GM12875 (cell line): ENCODE results near the gene CFL2.

Experiments
- H3K4me3 ChIP-seq: one replicate; pipeline ENCODE4 v1.5.1; 2011; ENCODE audit warnings: low read depth, low read length, control low read depth
- TF ChIP-seq, protein P1 (sequence below): IDR thresholded peaks from 2 replicates; pipeline ENCODE4 v1.5.1; 2011; ENCODE audit warnings: low read depth, mild to moderate bottlenecking, control low read depth, inconsistent platforms, low read length, moderate library complexity, borderline replicate concordance; ENCODE audit not compliant: insufficient read depth

Gene CFL2

DNA sequence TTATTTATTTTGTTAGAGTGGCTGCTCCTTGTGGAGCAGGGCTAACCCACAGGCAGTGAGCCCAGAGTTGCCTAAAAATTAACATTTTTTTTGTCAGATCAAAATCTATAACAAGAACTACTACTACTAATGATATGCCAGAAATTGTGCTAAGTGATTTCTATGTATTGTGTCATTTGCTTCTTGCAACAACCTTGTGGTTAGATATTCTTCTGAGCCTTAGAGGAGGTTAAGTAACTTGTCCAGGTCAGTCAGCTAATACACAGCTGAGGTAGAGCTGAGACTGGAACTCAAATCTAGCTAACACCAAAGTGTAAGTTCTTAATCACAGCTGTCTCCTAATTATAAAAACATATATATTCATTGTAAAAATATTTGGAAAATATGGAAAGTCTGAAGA lies 29.8 kb downstream of the CFL2 start:
- TF ChIP-seq, protein P1, sequence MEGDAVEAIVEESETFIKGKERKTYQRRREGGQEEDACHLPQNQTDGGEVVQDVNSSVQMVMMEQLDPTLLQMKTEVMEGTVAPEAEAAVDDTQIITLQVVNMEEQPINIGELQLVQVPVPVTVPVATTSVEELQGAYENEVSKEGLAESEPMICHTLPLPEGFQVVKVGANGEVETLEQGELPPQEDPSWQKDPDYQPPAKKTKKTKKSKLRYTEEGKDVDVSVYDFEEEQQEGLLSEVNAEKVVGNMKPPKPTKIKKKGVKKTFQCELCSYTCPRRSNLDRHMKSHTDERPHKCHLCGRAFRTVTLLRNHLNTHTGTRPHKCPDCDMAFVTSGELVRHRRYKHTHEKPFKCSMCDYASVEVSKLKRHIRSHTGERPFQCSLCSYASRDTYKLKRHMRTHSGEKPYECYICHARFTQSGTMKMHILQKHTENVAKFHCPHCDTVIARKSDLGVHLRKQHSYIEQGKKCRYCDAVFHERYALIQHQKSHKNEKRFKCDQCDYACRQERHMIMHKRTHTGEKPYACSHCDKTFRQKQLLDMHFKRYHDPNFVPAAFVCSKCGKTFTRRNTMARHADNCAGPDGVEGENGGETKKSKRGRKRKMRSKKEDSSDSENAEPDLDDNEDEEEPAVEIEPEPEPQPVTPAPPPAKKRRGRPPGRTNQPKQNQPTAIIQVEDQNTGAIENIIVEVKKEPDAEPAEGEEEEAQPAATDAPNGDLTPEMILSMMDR, result no peak
- H3K4me3 ChIP-seq, result no peak overlapping the region

DNA sequence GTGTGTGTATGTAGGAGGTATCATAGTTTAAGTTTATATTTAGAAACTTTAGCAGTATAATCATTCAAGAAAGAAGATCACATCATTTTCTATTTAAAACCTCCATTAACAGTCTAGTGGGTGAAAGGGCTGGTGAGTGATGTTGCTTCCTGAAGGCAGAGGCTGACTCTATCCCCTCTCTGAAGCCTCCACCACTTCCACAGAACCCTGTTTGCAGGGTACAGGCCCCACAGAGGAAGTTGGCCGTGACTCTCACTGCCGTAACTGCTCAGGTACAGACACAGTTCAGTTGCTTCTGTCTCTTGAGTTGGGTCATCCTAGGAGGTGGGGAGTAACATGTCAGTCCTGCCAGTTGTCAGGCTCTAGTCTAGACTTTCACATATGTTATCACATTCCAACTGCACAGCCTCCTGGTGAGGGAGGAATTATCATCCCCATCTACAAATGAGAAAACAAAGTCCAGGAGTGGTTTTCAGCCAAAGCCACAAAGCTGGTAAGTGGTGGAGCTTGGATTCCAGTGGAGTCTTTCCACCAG lies 31.5 kb downstream of the CFL2 start:
- H3K4me3 ChIP-seq, result no peak overlapping the region
- TF ChIP-seq, protein P1, result no peak

DNA sequence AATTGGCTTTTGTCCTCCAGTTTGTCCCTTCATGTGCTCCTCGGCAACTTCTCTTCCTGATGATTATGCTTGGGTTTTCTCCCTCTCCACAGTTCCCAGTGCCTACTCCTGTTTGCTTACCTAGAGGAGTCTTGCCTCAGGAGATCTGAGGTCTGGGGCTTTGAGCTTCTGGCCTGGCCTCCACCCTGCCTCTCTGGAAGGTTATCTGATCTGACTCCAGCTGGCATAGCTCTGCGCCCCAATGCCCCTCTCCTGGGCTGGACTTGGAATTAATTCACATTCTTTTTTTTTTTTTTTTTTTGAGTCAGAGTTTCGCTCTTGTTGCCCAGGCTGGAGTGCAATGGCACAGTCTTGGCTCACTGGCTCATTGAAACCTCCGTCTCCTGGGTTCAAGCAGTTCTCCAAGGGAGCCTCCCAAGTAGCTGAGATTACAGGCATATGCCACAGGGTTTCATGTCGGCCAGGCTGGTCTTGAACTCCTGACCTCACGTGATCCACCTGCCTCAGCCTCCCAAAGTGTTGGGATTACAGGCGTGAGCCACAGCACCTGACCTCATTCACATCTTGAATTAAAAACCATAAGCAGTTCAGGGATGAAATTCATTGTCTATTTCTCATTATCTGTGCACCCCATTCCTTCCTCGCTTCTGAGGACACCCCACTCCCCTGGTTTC lies 33.5 kb downstream of the CFL2 start:
- TF ChIP-seq, protein P1, result no peak

DNA sequence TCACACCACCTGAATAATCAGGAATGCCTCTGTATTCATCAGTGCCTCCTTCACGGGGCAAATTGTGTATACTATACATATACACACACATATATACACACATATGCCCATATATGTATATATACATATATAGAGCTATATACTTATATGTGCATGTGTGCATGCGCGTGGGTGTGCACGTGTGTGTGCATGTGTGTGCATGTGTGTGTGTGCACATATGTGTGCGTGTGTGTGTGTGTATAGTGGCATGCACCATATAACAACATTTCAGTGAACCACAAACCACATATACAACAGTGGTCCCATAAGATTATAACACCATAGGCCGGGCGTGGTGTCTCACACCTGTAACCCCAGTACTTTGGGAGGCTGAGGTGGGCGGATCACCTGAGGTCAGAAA lies 35.7 kb downstream of the CFL2 start:
- TF ChIP-seq, protein P1, result no peak
- H3K4me3 ChIP-seq, result no peak overlapping the region

More for the DNA sequence above, 33.5 kb downstream of the CFL2 start:
- H3K4me3 ChIP-seq, result no peak overlapping the region

DNA sequence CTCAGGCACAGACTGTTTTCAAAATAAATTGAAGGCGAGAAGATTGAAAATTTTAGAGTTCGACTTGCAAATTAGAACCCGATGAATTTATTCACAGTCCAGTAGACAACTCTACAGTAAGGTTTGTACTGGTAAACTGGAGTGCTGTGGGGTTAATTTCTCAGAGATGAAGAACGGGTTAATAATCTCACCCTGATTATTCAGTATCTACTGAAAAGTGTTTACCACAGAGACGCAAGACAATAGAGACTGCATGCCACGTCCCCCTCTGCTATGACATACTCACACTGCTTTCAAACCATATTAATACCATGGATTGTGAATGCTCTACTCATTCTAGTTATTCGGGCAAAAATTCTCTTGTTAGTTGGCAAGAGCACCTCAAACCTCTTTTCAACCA lies 36.1 kb downstream of the CFL2 start:
- TF ChIP-seq, protein P1, result no peak
- no peak overlapping the region for H3K4me3 ChIP-seq

DNA sequence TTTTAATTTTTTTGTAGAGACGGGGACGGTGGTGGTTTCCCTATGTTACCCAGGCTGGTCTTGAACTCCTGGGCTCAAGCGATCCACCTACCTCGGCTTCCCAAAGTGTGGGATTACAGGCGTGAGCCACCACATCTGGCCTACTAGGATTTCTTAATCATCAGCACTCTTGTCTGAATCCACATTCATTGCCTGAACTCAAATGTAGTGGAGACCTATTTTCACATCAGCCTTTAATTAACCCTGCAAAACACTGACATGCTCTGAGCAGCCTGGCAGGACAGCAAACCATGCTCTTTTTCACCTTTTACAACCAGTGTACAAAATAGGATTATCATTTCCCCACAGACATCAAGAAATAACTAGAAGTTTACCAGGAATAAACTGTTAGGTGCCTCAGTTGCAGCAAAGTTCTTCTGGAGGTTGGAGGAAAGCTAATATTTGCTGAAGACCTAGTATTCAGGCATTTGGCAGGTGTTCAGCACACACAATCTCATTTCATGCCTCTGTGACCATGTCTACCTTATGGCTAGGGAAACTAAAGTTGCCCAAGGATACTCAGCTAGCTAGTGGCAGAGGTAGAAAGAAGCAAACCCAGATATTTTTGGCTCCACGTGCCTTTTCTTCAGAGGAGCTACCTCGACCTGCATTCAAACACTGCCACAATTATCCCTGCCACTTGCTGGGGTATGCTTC lies 37.7 kb downstream of the CFL2 start:
- H3K4me3 ChIP-seq, result no peak overlapping the region
- TF ChIP-seq, protein P1, result no peak

DNA sequence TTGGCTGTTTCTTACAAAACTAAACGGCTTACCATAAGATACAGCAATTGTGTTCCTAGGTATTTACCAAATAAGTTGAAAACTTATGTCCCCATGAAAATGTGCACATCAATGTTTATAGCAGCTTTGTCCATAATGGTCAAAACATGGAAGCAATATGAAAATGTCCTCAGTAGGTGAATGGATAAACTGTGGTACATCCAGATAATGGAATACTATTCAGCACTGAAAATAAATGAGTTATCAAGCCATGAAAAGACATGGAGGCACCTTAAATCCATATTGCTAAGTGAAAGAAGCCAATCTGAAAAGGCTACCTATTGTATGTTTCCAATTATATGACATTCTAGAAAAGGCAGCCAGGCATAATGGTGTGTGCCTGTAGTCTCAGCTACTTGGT lies 40.7 kb downstream of the CFL2 start:
- no peak overlapping the region for H3K4me3 ChIP-seq
- TF ChIP-seq, protein P1, result no peak
